A549 (cell line): ENCODE data around the gene ABL1. TPM values are rescaled to one million over a fixed set of nuclear protein-coding genes. Genes with fewer than 3 reads are reported as not detected.

Experiments used
- ATAC-seq, 2 experiments: fragments of 200-7000 bp in 1 of 2; fragments of >200 bp in 1 of 2; cut with Nextera tagmentation in 1 of 2; cut with Tn5 transposase in 1 of 2; 3 replicates each; pipeline versions ENCODE4 v1.8.0 to v1.9.1; 2018 to 2020; ENCODE audit warnings: mild to moderate bottlenecking in 1 of 2, moderate library complexity in 1 of 2
- CTCF ChIA-PET: fragments of 300-600 bp; sonication (Branson Sonifier 250); formaldehyde crosslinking; extraction: SDS; loops from one replicate; lab custom pipeline; 2021; ENCODE audit warnings: antibody characterized with exemption, inconsistent platforms; lab: Yijun Ruan, JAX
- POLR2A ChIA-PET: fragments of 350-600 bp; formaldehyde crosslinking; extraction: SDS; loops from one replicate; lab custom pipeline; 2021; ENCODE audit warnings: antibody characterized with exemption, inconsistent platforms; lab: Yijun Ruan, JAX
- DNase-seq, 2 experiments: peaks; one replicate each; pipeline versions ENCODE4 v3.0.0 to v3.0.0-alpha.2; 2011 to 2016; ENCODE audit warnings: low read depth in 1 of 2, low spot score in 1 of 2
- FAIRE-seq: peaks from 2 replicates; lab custom pipeline; 2011; peaks lifted over from hg19 to GRCh38; lab: Jason Lieb, UNC
- H3K27ac ChIP-seq, 2 experiments: fragments of >200 bp; sonication (Bioruptor Twin); formaldehyde crosslinking; 3 replicates each; pipeline ENCODE4 v1.5.1; 2016 to 2017
- H3K4me1 ChIP-seq: fragments of >200 bp; sonication (Bioruptor Twin); formaldehyde crosslinking; 3 replicates; pipeline ENCODE4 v1.6.1; 2016
- H3K4me2 ChIP-seq: fragments of >200 bp; sonication (Bioruptor Twin); formaldehyde crosslinking; 3 replicates; pipeline ENCODE4 v1.6.1; 2016
- H3K4me3 ChIP-seq: fragments of >200 bp; sonication (Bioruptor Twin); formaldehyde crosslinking; 3 replicates; pipeline ENCODE4 v1.5.1; 2016
- H3K9me3 ChIP-seq: fragments of >200 bp; sonication (Bioruptor Twin); formaldehyde crosslinking; 3 replicates; pipeline ENCODE4 v1.6.1; 2016
- BHLHE40 ChIP-seq: IDR thresholded peaks from 2 replicates; pipeline ENCODE4 v1.6.1; 2012; ENCODE audit warnings: low read depth, low read length, inconsistent platforms
- CHD2 ChIP-seq: fragments of 150-350 bp; IDR thresholded peaks from 2 replicates; pipeline ENCODE4 v1.6.1; 2014; ENCODE audit warnings: low read length; ENCODE audit not compliant: partially characterized antibody
- EP300 ChIP-seq, 2 experiments: fragments of >200 bp; sonication (Bioruptor Twin); formaldehyde crosslinking; IDR thresholded peaks; 2 replicates in 1 of 2; 3 replicates in 1 of 2; pipeline ENCODE4 v1.6.1; 2016 to 2017
- GATA3 ChIP-seq: IDR thresholded peaks from 2 replicates; pipeline ENCODE4 v1.6.1; 2012; ENCODE audit warnings: borderline replicate concordance
- HDAC2 ChIP-seq: fragments of 200-600 bp; sonication (generic); IDR thresholded peaks from 2 replicates; pipeline ENCODE4 v1.6.1; 2016
- HOXB5 ChIP-seq: fragments of 250-450 bp; sonication (Bioruptor Pico); IDR thresholded peaks from 2 replicates; pipeline ENCODE4 v1.5.0; 2020; ENCODE audit warnings: mild to moderate bottlenecking, moderate library complexity
- MAFK ChIP-seq: fragments of 450-650 bp; IDR thresholded peaks from 2 replicates; pipeline ENCODE4 v1.6.1; 2014; ENCODE audit not compliant: partially characterized antibody
- MAZ ChIP-seq: fragments of 150-350 bp; IDR thresholded peaks from 2 replicates; pipeline ENCODE4 v1.6.1; 2014; ENCODE audit warnings: antibody characterized with exemption, low read depth, low read length, borderline replicate concordance
- NPAS2 ChIP-seq: fragments of 250-450 bp; sonication (Bioruptor Pico); IDR thresholded peaks from 2 replicates; pipeline ENCODE4 v1.8.0; 2022; ENCODE audit warnings: mild to moderate bottlenecking, moderate library complexity, borderline replicate concordance
- NR3C1 ChIP-seq: fragments of >200 bp; sonication (Bioruptor Twin); formaldehyde crosslinking; IDR thresholded peaks from 3 replicates; pipeline ENCODE4 v1.6.1; 2017
- PHF8 ChIP-seq: fragments of 200-600 bp; sonication (generic); IDR thresholded peaks from 2 replicates; pipeline ENCODE4 v1.6.1; 2016; ENCODE audit warnings: low read depth, mild to moderate bottlenecking, antibody characterized with exemption, moderate library complexity, borderline replicate concordance
- POLR2AphosphoS2 ChIP-seq: conservative IDR thresholded peaks from 2 replicates; pipeline ENCODE4 v1.6.1; 2012; ENCODE audit warnings: low read length, improper control_type of control experiment, inconsistent platforms
- RAD21 ChIP-seq, 2 experiments: fragments of >200 bp in 1 of 2; sonication (Bioruptor Twin) in 1 of 2; formaldehyde crosslinking in 1 of 2; IDR thresholded peaks in 1 of 2; conservative IDR thresholded peaks in 1 of 2; 2 replicates in 1 of 2; 3 replicates in 1 of 2; pipeline ENCODE4 v1.6.1; 2012 to 2018; ENCODE audit warnings: inconsistent platforms in 1 of 2
- RARB ChIP-seq: fragments of 250-450 bp; sonication (Bioruptor Pico); IDR thresholded peaks from 2 replicates; pipeline ENCODE4 v1.8.0; 2021; ENCODE audit warnings: mild to moderate bottlenecking, moderate library complexity
- SMC3 ChIP-seq: fragments of >200 bp; sonication (Bioruptor Twin); formaldehyde crosslinking; IDR thresholded peaks from 3 replicates; pipeline ENCODE4 v1.6.1; 2018; ENCODE audit warnings: inconsistent platforms
- SREBF2 ChIP-seq: fragments of 450-650 bp; IDR thresholded peaks from 2 replicates; pipeline ENCODE4 v1.6.1; 2014; ENCODE audit warnings: mild to moderate bottlenecking, moderate library complexity
- TFCP2L1 ChIP-seq: fragments of 250-450 bp; sonication (Bioruptor Pico); IDR thresholded peaks from 2 replicates; pipeline ENCODE4 v1.5.0; 2021; ENCODE audit warnings: mild to moderate bottlenecking
- ZFP36 ChIP-seq: fragments of 450-650 bp; IDR thresholded peaks from 2 replicates; pipeline ENCODE4 v1.6.1; 2014; ENCODE audit warnings: borderline replicate concordance; ENCODE audit not compliant: partially characterized antibody
- ZSCAN20 ChIP-seq: fragments of 250-450 bp; sonication (Bioruptor Pico); IDR thresholded peaks from 2 replicates; pipeline ENCODE4 v1.8.0; 2022; ENCODE audit warnings: mild to moderate bottlenecking, moderate library complexity
- WGBS: methylation state at CpG from one replicate; pipeline ENCODE4 v1.1.6; 2017; ENCODE audit errors: missing lambda C conversion rate; 5-methylcytosine and 5-hydroxymethylcytosine counted together
- polyA plus RNA-seq, 4 experiments: library from polyadenylated mRNA; depleted of rRNA in 3 of 4; stranded (reverse); fragments of >200 nt; fragmentation: RNase III in 1 of 4; extraction: RNeasy Plus Mini Kit Qiagen cat#74134 plus additional on column Dnase treatment in 1 of 4; gene quantifications; 2 replicates in 3 of 4; 3 replicates in 1 of 4; pipeline ENCODE4 v1.2.3, GENCODE V29; 2011 to 2017
- TF ChIP-seq, protein P1 (sequence below): fragments of 250-450 bp; sonication (Bioruptor Pico); IDR thresholded peaks from 2 replicates; pipeline ENCODE4 v1.5.0; 2021; ENCODE audit warnings: mild to moderate bottlenecking, moderate library complexity, borderline replicate concordance
- TF ChIP-seq, protein P2 (sequence below): IDR thresholded peaks from 2 replicates; pipeline ENCODE4 v1.6.1; 2012
- TF ChIP-seq, protein P3 (sequence below): IDR thresholded peaks from 2 replicates; pipeline ENCODE4 v1.6.1; 2012

Gene ABL1
- polyA plus RNA-seq, 2 of the 4 experiments (the other 2 are of a cell fraction), result 26.5 to 32.4 TPM

DNA sequence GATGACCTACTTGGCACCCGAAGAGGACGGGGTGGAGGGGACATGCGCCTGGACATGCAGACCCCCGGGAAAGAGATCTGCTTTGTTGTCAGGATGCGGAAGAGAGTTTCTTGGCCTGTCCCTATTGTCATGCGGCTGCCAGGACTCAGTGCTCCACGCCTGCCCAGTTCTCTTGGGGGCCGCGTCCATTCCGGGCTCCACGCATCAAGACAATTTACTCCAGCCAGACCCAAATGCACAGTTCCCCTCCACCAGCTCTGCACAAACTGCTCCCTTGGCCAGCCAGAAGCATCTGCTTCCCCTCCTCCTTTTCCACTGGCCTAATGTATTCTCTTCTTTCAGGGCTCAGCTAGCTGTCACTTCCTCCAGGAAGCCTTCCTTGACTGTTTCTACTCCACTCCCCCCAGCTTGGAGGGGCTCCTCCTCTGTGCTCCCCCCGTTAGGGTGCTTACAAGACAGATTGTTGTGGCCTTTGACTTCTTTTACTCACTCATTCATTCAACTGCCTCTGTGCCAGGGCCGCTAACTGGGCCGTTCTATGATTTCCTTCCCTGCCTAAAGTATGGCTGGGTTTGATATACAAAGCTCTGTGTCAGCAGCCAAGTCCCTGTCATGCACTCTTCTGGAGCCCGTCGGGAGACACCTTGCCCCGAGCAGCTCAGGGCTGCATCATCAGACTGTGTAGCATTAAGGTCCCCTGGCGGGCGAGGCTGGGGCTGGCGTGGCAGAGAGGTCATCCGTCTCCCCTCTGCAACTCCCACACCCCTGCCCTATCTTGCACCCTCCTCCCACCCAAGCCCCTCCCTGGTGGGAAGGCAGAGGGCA lies 97.4 kb downstream of the ABL1 start:
- DNase-seq, result no peak
- Histone ChIP-seq H3K27ac (peak overlapping the region; percentile 46 to 72; a peak in 5 of 6 replicates), H3K9me3 (no peaks in the 10 kb centered on the region), H3K4me2 (peak overlapping the region; percentile 71), H3K4me3 (no peak overlapping the region), H3K4me1 (peaks cover 63% of the 10 kb centered on the region)
- ATAC-seq, result peak; percentile 33 to 45; a peak in 5 of 6 replicates
- ChIA-PET POLR2A (no interaction called here), CTCF (interaction anchor here (0.6 to 7.0 kb wide), 23 partner anchors 9 to 250 kb away, joined by 3 to 49 read pairs (median 4); no protein-coding TSS in a partner anchor)
- WGBS, result 59% methylated on average over 21 of the region's 21 CpGs
- FAIRE-seq, result no peak
- peak; percentile 97 for TF ChIP-seq ZFP36
- TF ChIP-seq HDAC2, result no peak
- TF ChIP-seq SMC3, result 0 out of 3 replicates have a peak, but pooled peaks have one; percentile 19
- 0 out of 5 replicates have a peak, but pooled peaks of 1 of the 2 experiments have one; percentile 24 for TF ChIP-seq RAD21 (conservative IDR thresholded peaks at IDR 0.05 in 1 of 2, IDR thresholded peaks at IDR 0.05 in 1 of 2)

- TF ChIP-seq RARB (no peak), CHD2 (no peak), SREBF2 (no peak), TFCP2L1 (CRISPR knock-in tag) (no peak), NPAS2 (CRISPR knock-in tag) (no peak), NR3C1 (no peak), PHF8 (no peak), RAD21 (conservative IDR thresholded peaks at IDR 0.05 in 1 of 2, IDR thresholded peaks at IDR 0.05 in 1 of 2) (no peak), HOXB5 (no peak), GATA3 (no peak), MAZ (no peak)
- TF ChIP-seq, protein P1, sequence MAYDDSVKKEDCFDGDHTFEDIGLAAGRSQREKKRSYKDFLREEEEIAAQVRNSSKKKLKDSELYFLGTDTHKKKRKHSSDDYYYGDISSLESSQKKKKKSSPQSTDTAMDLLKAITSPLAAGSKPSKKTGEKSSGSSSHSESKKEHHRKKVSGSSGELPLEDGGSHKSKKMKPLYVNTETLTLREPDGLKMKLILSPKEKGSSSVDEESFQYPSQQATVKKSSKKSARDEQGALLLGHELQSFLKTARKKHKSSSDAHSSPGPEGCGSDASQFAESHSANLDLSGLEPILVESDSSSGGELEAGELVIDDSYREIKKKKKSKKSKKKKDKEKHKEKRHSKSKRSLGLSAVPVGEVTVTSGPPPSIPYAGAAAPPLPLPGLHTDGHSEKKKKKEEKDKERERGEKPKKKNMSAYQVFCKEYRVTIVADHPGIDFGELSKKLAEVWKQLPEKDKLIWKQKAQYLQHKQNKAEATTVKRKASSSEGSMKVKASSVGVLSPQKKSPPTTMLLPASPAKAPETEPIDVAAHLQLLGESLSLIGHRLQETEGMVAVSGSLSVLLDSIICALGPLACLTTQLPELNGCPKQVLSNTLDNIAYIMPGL (CRISPR knock-in tag), result no peak
- TF ChIP-seq, protein P2, sequence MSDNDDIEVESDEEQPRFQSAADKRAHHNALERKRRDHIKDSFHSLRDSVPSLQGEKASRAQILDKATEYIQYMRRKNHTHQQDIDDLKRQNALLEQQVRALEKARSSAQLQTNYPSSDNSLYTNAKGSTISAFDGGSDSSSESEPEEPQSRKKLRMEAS, result no peak
- FAIRE-seq (no peak), ATAC-seq (peak in 1 of 2 experiments; percentile 6; a peak in 3 of 6 replicates), DNase-seq (no peak)
- ChIA-PET CTCF (interaction anchor here (0.6 to 7.0 kb wide), 24 partner anchors 9 to 251 kb away, joined by 3 to 49 read pairs (median 4); no protein-coding TSS in a partner anchor), POLR2A (no interaction called here)
- Histone ChIP-seq H3K4me2 (peak overlapping the region; percentile 71), H3K9me3 (no peaks in the 10 kb centered on the region), H3K4me3 (no peak overlapping the region), H3K27ac (peak overlapping the region; percentile 46 to 72; a peak in 5 of 6 replicates), H3K4me1 (peaks cover 63% of the 10 kb centered on the region)
- 32% methylated on average over 12 of the region's 26 CpGs for WGBS
Observed at GRCh38 chr9:130933114-130934046, 98.3 kb downstream of the ABL1 start.

DNA sequence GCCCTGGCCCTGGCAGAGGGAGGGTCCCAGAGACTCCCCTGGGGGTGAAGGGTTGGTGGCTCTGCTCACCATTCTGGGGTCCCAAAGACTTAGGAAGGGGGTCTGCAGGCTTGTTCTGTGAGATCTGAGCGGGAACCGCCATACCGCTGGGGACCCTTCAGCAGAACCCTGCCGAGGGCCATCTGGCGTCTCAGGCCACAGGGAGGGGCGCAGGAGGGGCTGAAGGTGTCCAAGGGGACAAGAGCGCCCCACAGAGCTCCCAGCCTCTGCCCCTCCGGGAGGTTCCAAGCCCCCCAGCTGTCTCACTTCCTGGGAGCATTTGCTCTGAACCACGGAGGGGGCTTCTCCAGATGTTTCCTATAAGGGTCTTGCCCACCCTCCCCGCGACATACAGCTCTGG lies 99.2 kb downstream of the ABL1 start:
- H3K4me3 ChIP-seq, result no peak overlapping the region
- H3K9me3 ChIP-seq, result no peaks in the 10 kb centered on the region
- ChIA-PET CTCF (interaction anchor here (0.7 to 7.0 kb wide), 10 partner anchors 9 to 227 kb away, joined by 3 to 49 read pairs (median 4); no protein-coding TSS in a partner anchor), POLR2A (no interaction called here)
- H3K27ac ChIP-seq, result peak overlapping the region in 1 of 2 experiments; percentile 72; a peak in 3 of 6 replicates
- H3K4me2 ChIP-seq, result no peak overlapping the region; the same call in 2 of the 3 replicates
- FAIRE-seq (no peak), DNase-seq (no peak), ATAC-seq (no peak)
- H3K4me1 ChIP-seq, result peaks cover 54% of the 10 kb centered on the region
- WGBS, result 87% methylated on average over 11 of the region's 11 CpGs
- TF ChIP-seq MAFK (no peak), ZSCAN20 (CRISPR knock-in tag) (no peak), EP300 (IDR thresholded peaks at IDR 0.05) (no peak), POLR2AphosphoS2 (no peak), RAD21 (conservative IDR thresholded peaks at IDR 0.05 in 1 of 2, IDR thresholded peaks at IDR 0.05 in 1 of 2) (no peak), BHLHE40 (no peak)
- TF ChIP-seq, protein P1 (CRISPR knock-in tag), result no peak
- TF ChIP-seq, protein P3, sequence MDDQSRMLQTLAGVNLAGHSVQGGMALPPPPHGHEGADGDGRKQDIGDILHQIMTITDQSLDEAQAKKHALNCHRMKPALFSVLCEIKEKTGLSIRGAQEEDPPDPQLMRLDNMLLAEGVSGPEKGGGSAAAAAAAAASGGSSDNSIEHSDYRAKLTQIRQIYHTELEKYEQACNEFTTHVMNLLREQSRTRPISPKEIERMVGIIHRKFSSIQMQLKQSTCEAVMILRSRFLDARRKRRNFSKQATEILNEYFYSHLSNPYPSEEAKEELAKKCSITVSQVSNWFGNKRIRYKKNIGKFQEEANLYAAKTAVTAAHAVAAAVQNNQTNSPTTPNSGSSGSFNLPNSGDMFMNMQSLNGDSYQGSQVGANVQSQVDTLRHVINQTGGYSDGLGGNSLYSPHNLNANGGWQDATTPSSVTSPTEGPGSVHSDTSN, result no peak
